GM12872 (cell line): ENCODE measurements around the gene C11orf21.

ENCODE experiments used
- CTCF ChIP-seq: IDR thresholded peaks from 3 replicates; pipeline ENCODE4 v1.5.1; 2011; ENCODE audit warnings: low read depth, mild to moderate bottlenecking, low read length, moderate library complexity; ENCODE audit not compliant: insufficient read depth

Gene C11orf21

GRCh38 chr11:2328021-2328420 is 26.3 kb upstream of the C11orf21 start:
- no peak for TF ChIP-seq CTCF

- no peak for TF ChIP-seq CTCF
Observed at GRCh38 chr11:2327032-2327431, 25.3 kb upstream of the C11orf21 start.

- TF ChIP-seq CTCF = no peak
Observed at GRCh38 chr11:2325719-2326118, 24.0 kb upstream of the C11orf21 start.

- no peak for TF ChIP-seq CTCF
Observed at GRCh38 chr11:2325123-2325522, 23.4 kb upstream of the C11orf21 start.

- no peak for TF ChIP-seq CTCF
Observed at GRCh38 chr11:2321311-2321683, 19.6 kb upstream of the C11orf21 start.

- TF ChIP-seq CTCF = no peak
Observed at GRCh38 chr11:2320568-2321310, 19.0 kb upstream of the C11orf21 start.

- TF ChIP-seq CTCF = no peak
Observed at GRCh38 chr11:2319791-2320472, 18.2 kb upstream of the C11orf21 start.
